MG63 (cell line): ENCODE results near the gene NUCB1. TPM values are rescaled to one million over a fixed set of nuclear protein-coding genes. Genes with fewer than 3 reads are reported as not detected.

Experiments
- DNase-seq: peaks from one replicate; pipeline ENCODE4 v3.0.0-alpha.2; 2020
- H3K27me3 ChIP-seq: fragments of 250-450 bp; sonication (Bioruptor Pico); 2 replicates; pipeline ENCODE4 v1.5.1; 2020; ENCODE audit warnings: mild to moderate bottlenecking, moderate library complexity
- H3K36me3 ChIP-seq: fragments of 250-450 bp; sonication (Bioruptor Pico); 2 replicates; pipeline ENCODE4 v1.5.1; 2020; ENCODE audit warnings: mild to moderate bottlenecking, moderate library complexity
- H3K4me3 ChIP-seq: fragments of 250-450 bp; sonication (Bioruptor Pico); 2 replicates; pipeline ENCODE4 v1.5.1; 2020; ENCODE audit warnings: mild to moderate bottlenecking, moderate library complexity
- H3K9me3 ChIP-seq: fragments of 250-450 bp; sonication (Bioruptor Pico); 2 replicates; pipeline ENCODE4 v1.5.1; 2020; ENCODE audit warnings: mild to moderate bottlenecking, moderate library complexity
- total RNA-seq: library from RNA; depleted of rRNA; stranded (reverse); fragments of >200 nt; shearing (Covaris generic); gene quantifications from 2 replicates; pipeline ENCODE4 v1.2.3, GENCODE V29; 2014; ENCODE audit warnings: low replicate concordance

The NUCB1 gene
- total RNA-seq, 1 experiment from 2014 or later, result 236 TPM

DNA sequence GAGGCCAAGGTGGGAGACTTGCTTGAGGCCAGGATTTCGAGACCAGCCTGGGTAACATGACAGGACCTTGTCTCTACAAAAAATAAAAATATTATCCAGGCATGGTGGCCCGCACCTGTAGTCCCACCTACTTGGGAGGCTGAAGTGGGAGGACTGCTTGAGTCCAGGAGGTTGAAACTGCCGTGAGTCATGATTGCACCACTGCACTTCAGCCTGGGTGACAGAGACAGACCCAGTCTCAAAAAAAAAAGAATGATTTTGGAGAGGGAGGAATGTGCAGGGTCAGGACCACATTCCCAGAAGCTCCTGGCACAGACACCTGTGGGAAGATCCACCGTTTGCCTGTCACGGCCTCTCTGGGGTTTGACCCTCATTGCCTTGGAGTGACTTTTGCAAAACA, 45.3 kb downstream of the NUCB1 start:
- no peak for DNase-seq
- H3K9me3 ChIP-seq, result peaks cover 9% of the 10 kb centered on the region

DNA sequence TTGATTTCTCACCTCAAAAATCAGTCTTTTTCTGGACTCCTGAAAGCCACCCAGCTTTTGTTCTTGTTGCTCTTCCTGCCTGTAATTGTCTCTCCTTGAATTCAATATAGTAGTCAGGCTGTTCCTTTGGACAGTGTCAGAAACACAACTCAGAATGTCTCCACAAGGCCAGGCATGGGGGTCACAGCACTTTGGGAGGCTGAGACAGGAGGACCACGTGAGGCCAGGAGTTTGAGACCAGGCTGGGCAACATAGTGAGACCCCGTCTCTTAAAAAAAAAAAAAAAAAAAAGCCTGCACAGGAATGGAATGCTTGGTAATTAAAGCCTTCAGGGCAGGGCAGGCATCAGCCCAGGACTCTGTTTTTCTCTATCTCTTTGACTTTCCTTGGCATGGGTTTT, 45.7 kb downstream of the NUCB1 start:
- Histone ChIP-seq H3K9me3 (peaks cover 9% of the 10 kb centered on the region), H3K4me3 (no peak overlapping the region), H3K36me3 (no peaks in the 10 kb centered on the region), H3K27me3 (no peaks in the 10 kb centered on the region)
- DNase-seq, result no peak

More for the DNA sequence above, 45.3 kb downstream of the NUCB1 start:
- Histone ChIP-seq H3K27me3 (no peaks in the 10 kb centered on the region), H3K36me3 (no peaks in the 10 kb centered on the region), H3K4me3 (no peak overlapping the region)

DNA sequence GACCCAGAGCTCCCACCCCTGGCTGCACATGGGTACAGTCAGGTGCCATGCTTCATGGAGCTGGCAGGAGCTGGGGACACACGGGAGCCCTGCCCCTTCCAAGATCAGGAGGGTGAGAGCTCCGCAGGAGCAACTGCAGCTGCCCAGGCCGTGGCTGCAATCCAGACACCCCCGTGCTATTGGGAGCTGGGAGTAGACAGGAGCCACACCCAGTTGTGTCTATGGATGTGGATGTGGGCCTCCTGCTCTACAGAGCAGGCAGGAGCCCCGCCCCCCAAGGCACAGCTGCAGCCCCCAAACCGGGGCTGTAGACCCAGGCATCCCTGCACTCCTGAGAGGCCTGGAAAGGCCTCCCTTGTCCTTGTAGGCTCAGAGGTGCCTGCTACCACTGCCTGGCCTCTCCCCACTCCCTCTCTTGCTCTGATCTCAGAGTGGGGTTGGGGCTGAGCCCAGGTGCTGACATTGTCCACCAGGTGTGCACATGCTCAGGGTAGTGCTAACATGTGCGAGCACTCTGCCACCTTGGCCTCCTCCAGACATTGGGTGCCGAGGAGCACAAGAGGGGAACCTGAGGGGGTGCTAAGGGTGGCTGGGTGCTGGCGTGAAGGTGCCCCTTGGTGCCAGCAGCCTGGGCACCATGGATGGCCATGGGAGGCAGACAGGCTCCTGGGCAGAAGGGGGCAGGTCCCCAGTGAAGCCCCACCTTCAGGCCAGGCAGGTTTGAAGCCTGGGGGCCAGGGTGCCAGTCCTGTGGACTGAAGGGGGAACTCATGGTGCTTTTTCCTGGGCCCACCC, 46.5 kb downstream of the NUCB1 start:
- Histone ChIP-seq H3K9me3 (peaks cover 9% of the 10 kb centered on the region), H3K27me3 (no peaks in the 10 kb centered on the region), H3K4me3 (no peak overlapping the region), H3K36me3 (no peaks in the 10 kb centered on the region)
- no peak for DNase-seq

DNA sequence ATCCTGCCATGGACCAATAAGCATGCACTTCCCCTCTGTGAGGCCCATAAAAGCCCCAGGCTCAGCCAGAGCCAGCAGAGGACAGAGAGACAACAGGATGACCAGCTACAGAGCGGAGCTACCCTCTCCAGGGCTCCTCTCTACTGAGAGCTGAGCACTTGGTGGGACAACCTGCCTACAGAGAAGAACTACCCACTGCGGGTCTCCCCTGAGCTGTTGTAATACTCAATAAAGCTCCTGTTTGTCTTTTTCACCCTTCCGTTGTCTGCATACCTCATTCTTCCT, 47.1 kb downstream of the NUCB1 start:
- H3K9me3 ChIP-seq, result peaks cover 9% of the 10 kb centered on the region
- H3K36me3 ChIP-seq, result no peaks in the 10 kb centered on the region
- no peaks in the 10 kb centered on the region for H3K27me3 ChIP-seq
- H3K4me3 ChIP-seq, result no peak overlapping the region
- no peak for DNase-seq

DNA sequence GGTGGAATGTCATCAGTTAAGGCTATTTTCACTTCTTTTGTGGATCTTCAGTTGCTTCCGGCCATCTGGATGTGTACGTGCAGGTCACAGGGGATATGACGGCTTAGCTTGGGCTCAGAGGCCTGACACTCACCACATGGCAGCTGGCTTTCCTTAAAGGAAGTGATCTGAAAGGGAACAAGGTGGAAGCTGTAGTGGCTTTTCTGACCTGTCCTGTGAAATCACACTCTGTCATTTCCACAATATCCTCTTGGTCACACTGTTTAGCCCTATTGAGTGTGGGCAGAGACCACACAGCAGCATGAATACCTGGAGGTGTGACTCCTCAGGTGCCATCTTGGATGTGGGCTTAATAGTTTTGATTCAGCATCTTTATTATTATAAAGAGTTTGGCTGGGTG, 50.0 kb downstream of the NUCB1 start:
- H3K27me3 ChIP-seq, result no peaks in the 10 kb centered on the region
- H3K4me3 ChIP-seq, result no peak overlapping the region
- no peak for DNase-seq
- H3K9me3 ChIP-seq, result peaks cover 9% of the 10 kb centered on the region
- H3K36me3 ChIP-seq, result peaks cover 3% of the 10 kb centered on the region

DNA sequence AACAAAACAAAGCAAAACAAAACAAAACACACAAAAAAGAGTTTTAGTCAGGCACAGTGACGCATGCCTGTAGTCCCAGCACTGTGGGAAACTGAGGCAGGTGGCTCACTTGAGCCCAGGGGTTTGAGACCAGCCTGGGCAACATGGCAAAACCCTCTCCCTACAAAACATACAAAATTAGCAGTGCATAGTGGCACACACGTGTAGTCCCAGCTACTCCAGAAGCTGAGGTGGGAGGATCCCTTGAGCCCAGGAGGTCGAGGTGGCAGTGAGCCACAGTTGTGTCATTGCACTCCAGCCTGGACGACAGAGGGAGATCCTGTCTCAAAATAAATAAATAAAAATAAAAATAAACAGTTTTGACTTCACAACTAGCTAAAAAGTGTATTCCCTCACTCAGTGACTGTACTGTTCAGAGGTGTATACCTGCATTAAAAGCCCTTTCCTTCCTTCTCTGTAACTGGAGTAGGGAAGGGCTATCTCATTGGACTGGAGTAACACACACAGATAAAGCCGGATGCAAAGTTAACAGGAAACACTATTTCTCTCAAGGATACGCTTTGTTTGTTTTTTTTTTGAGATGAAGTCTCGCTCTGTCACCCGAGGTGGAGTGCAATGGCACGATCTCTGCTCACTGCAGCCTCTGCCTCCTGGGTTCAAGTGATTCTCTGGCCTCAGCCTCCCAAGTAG, 50.9 kb downstream of the NUCB1 start:
- Histone ChIP-seq H3K9me3 (peaks cover 9% of the 10 kb centered on the region), H3K36me3 (peaks cover 11% of the 10 kb centered on the region), H3K27me3 (no peaks in the 10 kb centered on the region), H3K4me3 (no peak overlapping the region)
- no peak for DNase-seq

DNA sequence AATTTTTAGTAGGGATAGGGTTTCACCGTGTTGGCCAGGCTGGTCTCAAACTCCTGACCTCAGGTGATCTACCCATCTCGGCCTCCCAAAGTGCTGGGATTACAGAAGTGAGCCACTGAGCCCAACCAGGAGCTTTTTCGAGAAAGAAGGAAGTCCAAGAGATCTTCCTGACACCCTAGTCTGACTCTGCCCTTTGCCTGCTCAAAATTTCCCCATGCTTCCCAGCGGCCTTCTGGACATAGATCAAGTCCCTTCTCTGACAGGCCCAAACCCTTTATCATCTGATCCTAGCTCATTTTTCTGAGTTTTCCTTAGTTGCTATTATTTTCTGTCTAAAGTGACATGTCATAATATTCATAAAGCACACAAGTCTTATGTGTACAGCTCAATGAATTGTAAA, 53.0 kb downstream of the NUCB1 start:
- H3K27me3 ChIP-seq, result no peaks in the 10 kb centered on the region
- no peak for DNase-seq
- H3K4me3 ChIP-seq, result no peak overlapping the region
- peaks cover 23% of the 10 kb centered on the region for H3K36me3 ChIP-seq
- 0 out of 2 replicates have a peak, but pooled peaks cover 1% of the 10 kb centered on the region for H3K9me3 ChIP-seq

DNA sequence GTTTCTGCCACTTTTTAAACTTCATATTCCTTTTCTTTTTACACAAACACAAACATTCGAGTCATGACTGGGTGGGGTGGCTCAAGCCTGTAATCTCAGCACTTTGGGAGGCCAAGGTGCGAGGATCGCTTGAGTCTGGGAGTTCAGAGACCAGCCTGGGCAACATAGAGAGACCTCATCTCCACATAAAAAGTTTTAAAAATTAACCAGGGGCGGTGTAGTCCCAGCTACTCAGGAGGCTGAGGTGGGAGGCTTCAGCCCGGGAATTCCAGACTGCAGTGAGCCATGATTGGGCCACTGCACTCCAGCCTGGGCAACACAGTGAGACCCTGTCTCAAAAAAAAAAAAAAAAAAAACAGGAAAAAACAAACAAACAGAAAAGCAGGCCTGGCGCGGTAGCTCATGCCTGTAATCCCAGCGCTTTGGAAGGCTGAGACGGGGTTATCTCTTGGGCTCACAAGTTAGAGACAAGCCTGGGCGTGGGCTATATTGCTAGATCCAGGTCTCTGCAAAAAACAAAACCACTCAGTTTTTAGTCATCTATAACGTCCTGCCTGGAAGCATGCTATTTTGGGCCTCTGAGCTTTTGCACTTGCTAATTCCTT, 54.0 kb downstream of the NUCB1 start:
- no peak for DNase-seq
- Histone ChIP-seq H3K27me3 (no peaks in the 10 kb centered on the region), H3K4me3 (peak overlapping the region; percentile 96)

DNA sequence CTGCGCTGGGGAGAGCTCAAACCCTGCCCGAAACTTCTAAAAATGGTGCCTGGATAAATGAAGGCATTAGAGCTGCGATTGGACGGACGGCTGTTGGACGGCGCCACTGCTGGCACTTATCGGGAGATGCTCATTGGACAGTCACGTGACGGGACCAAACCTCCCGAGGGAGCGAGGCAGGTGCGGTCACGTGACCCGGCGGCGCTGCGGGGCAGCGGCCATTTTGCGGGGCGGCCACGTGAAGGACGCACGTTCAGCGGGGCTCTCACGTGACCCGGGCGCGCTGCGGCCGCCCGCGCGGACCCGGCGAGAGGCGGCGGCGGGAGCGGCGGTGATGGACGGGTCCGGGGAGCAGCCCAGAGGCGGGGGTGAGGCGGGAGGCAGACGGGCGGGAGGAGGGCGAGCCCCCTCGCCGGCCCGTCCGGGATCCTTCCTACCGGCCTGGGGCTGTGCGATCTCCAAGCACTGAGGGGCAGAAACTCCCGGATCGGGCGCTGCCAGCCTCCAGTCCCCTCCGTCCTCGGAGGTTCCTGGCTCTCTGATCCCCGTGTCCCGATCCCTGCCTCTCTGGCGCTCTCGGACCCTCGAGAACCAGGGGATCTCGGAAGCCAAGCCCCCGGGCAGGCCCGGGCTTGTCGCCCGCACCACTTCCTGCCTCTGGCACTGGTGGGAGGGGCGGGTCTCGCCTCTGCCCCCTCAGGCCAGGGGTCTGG, 54.6 kb downstream of the NUCB1 start, which contains the start of gene BAX:
Gene BAX, plus strand, starts transcription at position 281 of the 713 bp plus-strand sequence. Its CDS starts 54 bp downstream, at position 335.
- H3K36me3 ChIP-seq, result peaks cover 28% of the 10 kb centered on the region
- no peaks in the 10 kb centered on the region for H3K27me3 ChIP-seq
- DNase-seq, result peak; percentile 98
- peak within 1 kb of the TSS; percentile 96 for H3K4me3 ChIP-seq
- H3K9me3 ChIP-seq, result no peaks in the 10 kb centered on the region

More for the DNA sequence above, 54.0 kb downstream of the NUCB1 start:
- Histone ChIP-seq H3K36me3 (peaks cover 28% of the 10 kb centered on the region), H3K9me3 (no peaks in the 10 kb centered on the region)

DNA sequence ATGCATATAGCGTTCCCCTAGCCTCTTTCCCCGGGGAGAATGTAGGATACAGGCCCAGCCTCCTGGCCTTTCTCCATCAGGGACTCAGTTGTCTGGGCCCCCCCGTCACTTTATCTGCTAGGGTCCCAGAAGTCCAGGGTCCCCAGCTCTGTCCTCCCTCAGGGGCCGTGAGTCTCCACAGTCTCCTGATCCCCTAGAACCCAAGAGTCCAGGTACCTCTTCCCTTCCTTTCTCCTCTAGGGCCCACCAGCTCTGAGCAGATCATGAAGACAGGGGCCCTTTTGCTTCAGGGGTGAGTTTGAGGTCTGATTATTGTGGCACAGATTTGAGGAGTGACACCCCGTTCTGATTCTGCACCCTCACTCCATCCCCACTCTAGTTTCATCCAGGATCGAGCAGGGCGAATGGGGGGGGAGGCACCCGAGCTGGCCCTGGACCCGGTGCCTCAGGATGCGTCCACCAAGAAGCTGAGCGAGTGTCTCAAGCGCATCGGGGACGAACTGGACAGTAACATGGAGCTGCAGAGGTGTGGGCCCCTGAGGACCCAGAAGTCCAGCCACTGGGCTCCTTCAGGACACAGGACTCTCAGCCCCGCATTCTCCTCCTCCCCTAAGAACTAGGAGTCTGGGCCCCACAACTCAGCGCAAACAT, 55.3 kb downstream of the NUCB1 start:
- Histone ChIP-seq H3K27me3 (no peaks in the 10 kb centered on the region), H3K4me3 (peak overlapping the region; percentile 96), H3K36me3 (peaks cover 28% of the 10 kb centered on the region), H3K9me3 (no peaks in the 10 kb centered on the region)
- no peak for DNase-seq

DNA sequence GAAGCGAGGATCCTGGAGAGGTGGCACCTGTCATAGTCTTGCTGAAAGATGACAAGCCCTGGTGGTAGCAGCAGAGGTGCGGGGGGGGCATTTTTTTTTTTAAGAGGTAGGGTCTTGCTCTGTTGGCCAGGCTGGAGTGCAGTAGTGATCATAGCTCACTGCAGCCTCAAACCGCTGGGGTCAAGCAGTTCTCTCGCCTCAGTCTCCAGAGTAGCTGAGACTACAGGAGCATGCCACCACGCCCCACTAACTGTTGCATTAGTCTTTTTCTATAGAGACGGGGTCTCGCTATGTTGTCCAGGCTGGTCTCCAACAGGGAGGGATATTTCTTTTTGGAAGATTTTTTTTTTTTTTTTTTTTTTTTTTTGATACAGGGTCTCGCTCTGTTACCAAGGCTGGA, 57.9 kb downstream of the NUCB1 start:
- H3K9me3 ChIP-seq, result no peaks in the 10 kb centered on the region
- no peak overlapping the region for H3K4me3 ChIP-seq
- H3K27me3 ChIP-seq, result no peaks in the 10 kb centered on the region
- H3K36me3 ChIP-seq, result peaks cover 28% of the 10 kb centered on the region
- no peak for DNase-seq

DNA sequence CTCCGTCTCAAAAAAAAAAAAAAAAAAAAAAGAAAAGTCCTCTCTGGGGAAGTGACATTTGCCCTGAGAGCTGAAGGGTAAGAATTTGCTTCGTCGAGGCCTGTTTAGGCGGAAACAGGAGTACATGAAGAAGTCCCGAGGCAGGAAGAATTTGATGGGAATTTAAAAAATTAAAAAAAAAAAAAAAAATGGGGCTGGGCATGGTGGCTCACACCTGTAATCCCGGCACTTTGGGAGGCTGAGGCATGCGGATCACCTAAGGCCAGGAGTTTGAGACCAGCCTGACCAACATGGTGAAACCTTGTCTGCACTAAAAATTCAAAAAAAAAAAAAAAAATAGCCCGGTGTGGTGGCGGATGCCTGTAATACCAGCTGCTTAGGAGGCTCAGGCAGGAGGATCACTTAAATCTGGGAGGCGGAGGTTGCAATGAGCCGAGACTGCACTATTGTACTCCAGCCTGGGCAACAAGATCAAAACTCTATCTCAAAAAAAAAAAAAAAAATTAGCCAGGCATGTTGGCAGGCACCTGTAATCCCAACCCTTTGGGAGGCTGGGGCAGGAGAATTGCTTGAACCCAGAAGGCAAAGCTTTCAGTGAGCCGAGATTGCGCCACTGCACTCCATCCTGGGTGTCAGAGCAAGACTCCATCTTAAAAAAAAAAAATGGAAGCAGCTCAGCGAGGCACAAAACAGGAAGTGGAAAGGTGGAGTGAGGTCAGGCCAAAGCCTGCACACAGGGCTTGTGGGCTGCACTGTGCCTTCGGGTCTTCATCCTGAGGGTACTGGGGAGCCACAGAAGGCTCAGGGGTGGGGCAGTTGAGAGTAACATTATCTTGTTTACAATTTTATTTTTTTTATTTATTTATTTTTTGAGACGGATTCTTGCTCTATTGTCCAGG, 59.5 kb downstream of the NUCB1 start:
- Histone ChIP-seq H3K27me3 (no peaks in the 10 kb centered on the region), H3K36me3 (peaks cover 28% of the 10 kb centered on the region), H3K4me3 (no peak overlapping the region), H3K9me3 (no peaks in the 10 kb centered on the region)
- DNase-seq, result no peak

DNA sequence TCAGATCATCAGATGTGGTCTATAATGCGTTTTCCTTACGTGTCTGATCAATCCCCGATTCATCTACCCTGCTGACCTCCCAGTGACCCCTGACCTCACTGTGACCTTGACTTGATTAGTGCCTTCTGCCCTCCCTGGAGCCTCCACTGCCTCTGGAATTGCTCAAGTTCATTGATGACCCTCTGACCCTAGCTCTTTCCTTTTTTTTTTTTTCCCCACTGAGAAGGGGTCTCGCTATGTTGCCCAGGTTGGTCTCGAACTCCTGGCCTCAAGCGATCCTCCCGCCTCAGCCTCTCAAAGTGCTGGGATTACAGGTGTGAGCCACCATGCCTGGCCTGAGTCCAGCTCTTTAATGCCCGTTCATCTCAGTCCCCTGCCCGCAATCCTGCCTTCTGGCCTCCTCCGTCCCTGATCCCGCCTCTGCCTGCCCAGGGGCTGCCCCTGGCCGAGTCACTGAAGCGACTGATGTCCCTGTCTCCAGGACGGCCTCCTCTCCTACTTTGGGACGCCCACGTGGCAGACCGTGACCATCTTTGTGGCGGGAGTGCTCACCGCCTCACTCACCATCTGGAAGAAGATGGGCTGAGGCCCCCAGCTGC, 61.0 kb downstream of the NUCB1 start:
- Histone ChIP-seq H3K27me3 (no peaks in the 10 kb centered on the region), H3K9me3 (no peaks in the 10 kb centered on the region; the same call in 1 of the 2 replicates), H3K36me3 (peaks cover 22% of the 10 kb centered on the region), H3K4me3 (no peak overlapping the region)
- DNase-seq, result no peak

DNA sequence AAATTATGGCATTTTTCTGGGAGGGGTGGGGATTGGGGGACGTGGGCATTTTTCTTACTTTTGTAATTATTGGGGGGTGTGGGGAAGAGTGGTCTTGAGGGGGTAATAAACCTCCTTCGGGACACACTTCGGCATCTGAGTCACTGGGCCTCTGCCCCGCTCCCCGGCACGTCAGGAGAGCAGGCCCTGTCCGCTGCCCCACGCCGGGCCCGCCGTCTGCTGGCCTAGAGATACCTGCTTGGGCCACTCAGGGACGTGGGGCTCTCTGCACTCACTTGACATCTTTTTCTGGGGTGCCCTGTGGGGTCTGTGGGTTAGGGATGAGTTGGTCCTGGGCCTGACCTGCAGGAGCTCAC, 61.5 kb downstream of the NUCB1 start:
- Histone ChIP-seq H3K27me3 (no peaks in the 10 kb centered on the region), H3K4me3 (no peak overlapping the region), H3K9me3 (no peaks in the 10 kb centered on the region; the same call in 1 of the 2 replicates), H3K36me3 (peaks cover 25% of the 10 kb centered on the region)
- DNase-seq, result no peak

DNA sequence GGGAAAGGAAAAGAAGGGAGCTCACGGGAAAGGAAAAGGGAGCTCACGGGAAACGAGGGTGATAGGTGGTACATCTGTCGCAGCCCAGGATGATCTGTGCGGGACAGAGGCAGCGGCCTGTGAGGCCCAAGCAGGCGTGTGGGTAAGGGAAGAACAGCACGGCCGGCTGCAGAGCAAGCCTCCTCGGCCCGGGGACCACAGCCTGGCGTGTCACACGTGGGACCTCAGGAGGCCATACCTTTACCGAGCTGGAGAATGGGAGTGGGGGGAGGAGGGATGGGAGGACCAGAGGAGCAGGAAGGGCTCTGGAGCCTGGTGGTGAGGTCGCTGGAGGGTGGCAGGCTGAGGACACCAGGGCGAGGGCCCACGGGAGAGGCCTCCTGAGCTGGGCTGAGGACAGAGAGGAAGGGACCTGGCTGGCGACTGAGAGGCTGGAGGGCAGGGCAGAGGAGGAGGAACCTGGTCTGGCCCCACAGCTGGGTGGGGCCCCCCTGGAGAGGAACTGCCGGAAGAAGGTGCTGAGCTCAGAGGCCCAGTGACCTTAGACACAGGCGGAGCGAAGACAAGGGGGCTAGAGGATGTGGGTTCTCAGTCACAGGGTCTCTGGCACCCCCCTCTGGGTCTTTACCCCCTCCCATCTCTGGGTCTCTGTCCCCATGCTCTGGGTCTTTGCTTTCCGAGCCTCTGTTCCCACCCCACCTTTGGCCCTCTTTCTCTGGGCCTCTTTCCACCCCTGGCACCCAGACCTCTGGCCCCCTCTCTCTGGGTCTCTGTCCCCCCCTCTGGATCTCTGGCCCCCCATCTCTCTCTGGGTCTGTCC, 62.1 kb downstream of the NUCB1 start:
- no peaks in the 10 kb centered on the region for H3K27me3 ChIP-seq
- no peak overlapping the region for H3K4me3 ChIP-seq
- H3K36me3 ChIP-seq, result peaks cover 28% of the 10 kb centered on the region
- DNase-seq, result peak; percentile 35
- no peaks in the 10 kb centered on the region; the same call in 1 of the 2 replicates for H3K9me3 ChIP-seq
